ENCODE measurements around the gene PIK3R6. TPM values are rescaled to one million over a fixed set of nuclear protein-coding genes. Genes with fewer than 3 reads are reported as not detected.
A peak's percentile ranks its signal among the peaks of the same experiment; 100 is the strongest.

The PIK3R6 gene
- total and polyA plus RNA-seq, 10 of the 15 experiments (the other 5 are each of a cell fraction or from before 2014, with no cell fraction given), result 6.7 to 146 (median 68.2) TPM

DNA sequence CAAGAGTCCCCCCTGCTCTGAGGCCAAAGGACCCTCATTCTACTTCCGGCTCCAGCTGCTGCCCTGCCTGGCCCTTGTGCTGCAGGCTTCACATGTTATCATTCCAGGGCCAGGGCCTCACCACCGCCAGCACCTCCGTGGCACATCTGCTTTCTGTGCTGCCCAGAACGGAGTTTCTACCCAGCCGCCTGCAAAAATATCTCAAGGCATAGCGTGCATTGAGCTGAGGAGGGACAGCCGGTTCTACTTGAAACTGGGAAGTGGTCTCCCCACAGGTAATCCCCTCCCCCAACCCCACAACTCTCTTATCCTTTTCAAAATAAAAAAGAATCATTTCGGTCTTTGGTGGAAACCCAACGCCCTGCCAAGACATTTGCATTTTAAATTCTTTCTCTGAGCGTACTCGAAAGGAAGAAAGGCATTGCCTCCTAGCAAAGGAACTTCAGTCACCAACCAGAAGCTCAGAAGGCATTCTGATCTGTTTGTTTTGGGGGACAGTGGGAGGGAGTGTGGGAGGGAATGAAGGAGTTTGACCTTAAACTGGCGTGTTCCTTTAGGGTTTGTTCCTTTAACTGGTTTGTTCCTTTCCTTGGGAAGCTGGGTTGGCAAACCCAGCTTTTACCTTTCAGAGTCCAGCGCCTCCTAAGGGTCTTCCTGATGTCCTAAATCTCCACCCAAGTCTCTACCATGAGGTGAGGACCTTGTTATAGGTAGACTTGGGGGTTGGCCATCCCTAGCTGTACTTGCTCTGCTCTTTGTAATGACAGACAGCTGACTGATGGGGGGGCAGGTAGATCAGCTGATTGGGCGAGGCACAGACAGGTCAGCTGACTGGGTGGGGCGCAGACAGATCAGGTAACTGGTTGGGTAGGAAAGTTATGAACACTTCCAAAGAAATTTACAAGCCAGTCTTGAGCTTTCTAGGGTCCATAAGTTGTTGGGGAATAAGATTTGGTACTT lies 33.4 kb upstream of the PIK3R6 start (continued):
- TF ChIP-seq, protein P1, sequence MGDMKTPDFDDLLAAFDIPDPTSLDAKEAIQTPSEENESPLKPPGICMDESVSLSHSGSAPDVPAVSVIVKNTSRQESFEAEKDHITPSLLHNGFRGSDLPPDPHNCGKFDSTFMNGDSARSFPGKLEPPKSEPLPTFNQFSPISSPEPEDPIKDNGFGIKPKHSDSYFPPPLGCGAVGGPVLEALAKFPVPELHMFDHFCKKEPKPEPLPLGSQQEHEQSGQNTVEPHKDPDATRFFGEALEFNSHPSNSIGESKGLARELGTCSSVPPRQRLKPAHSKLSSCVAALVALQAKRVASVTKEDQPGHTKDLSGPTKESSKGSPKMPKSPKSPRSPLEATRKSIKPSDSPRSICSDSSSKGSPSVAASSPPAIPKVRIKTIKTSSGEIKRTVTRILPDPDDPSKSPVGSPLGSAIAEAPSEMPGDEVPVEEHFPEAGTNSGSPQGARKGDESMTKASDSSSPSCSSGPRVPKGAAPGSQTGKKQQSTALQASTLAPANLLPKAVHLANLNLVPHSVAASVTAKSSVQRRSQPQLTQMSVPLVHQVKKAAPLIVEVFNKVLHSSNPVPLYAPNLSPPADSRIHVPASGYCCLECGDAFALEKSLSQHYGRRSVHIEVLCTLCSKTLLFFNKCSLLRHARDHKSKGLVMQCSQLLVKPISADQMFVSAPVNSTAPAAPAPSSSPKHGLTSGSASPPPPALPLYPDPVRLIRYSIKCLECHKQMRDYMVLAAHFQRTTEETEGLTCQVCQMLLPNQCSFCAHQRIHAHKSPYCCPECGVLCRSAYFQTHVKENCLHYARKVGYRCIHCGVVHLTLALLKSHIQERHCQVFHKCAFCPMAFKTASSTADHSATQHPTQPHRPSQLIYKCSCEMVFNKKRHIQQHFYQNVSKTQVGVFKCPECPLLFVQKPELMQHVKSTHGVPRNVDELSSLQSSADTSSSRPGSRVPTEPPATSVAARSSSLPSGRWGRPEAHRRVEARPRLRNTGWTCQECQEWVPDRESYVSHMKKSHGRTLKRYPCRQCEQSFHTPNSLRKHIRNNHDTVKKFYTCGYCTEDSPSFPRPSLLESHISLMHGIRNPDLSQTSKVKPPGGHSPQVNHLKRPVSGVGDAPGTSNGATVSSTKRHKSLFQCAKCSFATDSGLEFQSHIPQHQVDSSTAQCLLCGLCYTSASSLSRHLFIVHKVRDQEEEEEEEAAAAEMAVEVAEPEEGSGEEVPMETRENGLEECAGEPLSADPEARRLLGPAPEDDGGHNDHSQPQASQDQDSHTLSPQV (IDR thresholded peaks at IDR 0.05), result no peak
- TF ChIP-seq NFXL1 (IDR thresholded peaks at IDR 0.05; ENCODE audit: borderline replicate concordance), result no peak
- TF ChIP-seq SIN3A (IDR thresholded peaks at IDR 0.05; ENCODE audit: low read depth, low read length), result no peak
- TF ChIP-seq CHD1 (IDR thresholded peaks at IDR 0.05; ENCODE audit: low read depth, low read length), result no peak
- no peak for TF ChIP-seq STAT3 (IDR thresholded peaks at IDR 0.05; ENCODE audit: low read depth, low read length)
- TF ChIP-seq ZBED1 (IDR thresholded peaks at IDR 0.05; ENCODE audit: borderline replicate concordance), result no peak; the same call in 1 of the 2 replicates
- TF ChIP-seq MXI1 (IDR thresholded peaks at IDR 0.05; ENCODE audit: low read depth, low read length), result no peak
- no peak for TF ChIP-seq MYC (IDR thresholded peaks at IDR 0.05; ENCODE audit: insufficient read depth, insufficient read length, insufficient replicate concordance, low read length, severe bottlenecking)
- no peak for TF ChIP-seq ASH2L (IDR thresholded peaks at IDR 0.05; ENCODE audit: borderline replicate concordance, low read depth)
- TF ChIP-seq PAX8 (IDR thresholded peaks at IDR 0.05), result no peak
- no peak for TF ChIP-seq ZNF384 (IDR thresholded peaks at IDR 0.05; ENCODE audit: borderline replicate concordance, low read depth, low read length)
- TF ChIP-seq EP300 (IDR thresholded peaks at IDR 0.05; ENCODE audit: borderline replicate concordance in 1 of 2, control insufficient read depth in 1 of 2, low read depth in 2 of 2, low read length in 2 of 2), result peak; percentile 84 to 97
- no peak for TF ChIP-seq ZNF207 (IDR thresholded peaks at IDR 0.05; ENCODE audit: borderline replicate concordance)
- TF ChIP-seq HDGF (IDR thresholded peaks at IDR 0.05), result no peak
- TF ChIP-seq KAT2A (conservative IDR thresholded peaks at IDR 0.05; ENCODE audit: control insufficient read depth, low read depth, low read length), result no peak
- TF ChIP-seq PAX5 (IDR thresholded peaks at IDR 0.05; ENCODE audit: borderline replicate concordance, low read depth, low read length), result peak; percentile 89; the same call in 1 of the 2 replicates
- peak; percentile 90 for TF ChIP-seq RAD51 (IDR thresholded peaks at IDR 0.05)
- TF ChIP-seq TCF12 (IDR thresholded peaks at IDR 0.05; ENCODE audit: low read depth, low read length), result peak; percentile 96
- TF ChIP-seq, protein P2, sequence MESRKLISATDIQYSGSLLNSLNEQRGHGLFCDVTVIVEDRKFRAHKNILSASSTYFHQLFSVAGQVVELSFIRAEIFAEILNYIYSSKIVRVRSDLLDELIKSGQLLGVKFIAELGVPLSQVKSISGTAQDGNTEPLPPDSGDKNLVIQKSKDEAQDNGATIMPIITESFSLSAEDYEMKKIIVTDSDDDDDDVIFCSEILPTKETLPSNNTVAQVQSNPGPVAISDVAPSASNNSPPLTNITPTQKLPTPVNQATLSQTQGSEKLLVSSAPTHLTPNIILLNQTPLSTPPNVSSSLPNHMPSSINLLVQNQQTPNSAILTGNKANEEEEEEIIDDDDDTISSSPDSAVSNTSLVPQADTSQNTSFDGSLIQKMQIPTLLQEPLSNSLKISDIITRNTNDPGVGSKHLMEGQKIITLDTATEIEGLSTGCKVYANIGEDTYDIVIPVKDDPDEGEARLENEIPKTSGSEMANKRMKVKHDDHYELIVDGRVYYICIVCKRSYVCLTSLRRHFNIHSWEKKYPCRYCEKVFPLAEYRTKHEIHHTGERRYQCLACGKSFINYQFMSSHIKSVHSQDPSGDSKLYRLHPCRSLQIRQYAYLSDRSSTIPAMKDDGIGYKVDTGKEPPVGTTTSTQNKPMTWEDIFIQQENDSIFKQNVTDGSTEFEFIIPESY (IDR thresholded peaks at IDR 0.05), result no peak
- no peak; a peak in 1 of 4 replicates for TF ChIP-seq CEBPB (IDR thresholded peaks at IDR 0.05; ENCODE audit: borderline replicate concordance in 1 of 2, low read depth in 2 of 2, low read length in 2 of 2)
- TF ChIP-seq NFYB (IDR thresholded peaks at IDR 0.05; ENCODE audit: insufficient read depth, low read depth, low read length), result no peak
- peak; percentile 96 for TF ChIP-seq FOXM1 (IDR thresholded peaks at IDR 0.05; ENCODE audit: low read depth, low read length)
- TF ChIP-seq EZH2 (IDR thresholded peaks at IDR 0.05; ENCODE audit: borderline replicate concordance, control insufficient read depth, low read depth, low read length), result no peak
- TF ChIP-seq HDAC2 (IDR thresholded peaks at IDR 0.05), result no peak

All from GM12878 (cell line).